Right cardiac atrium (tissue), 5 donors: ENCODE measurements around the gene C10orf71. TPM values are rescaled to one million over a fixed set of nuclear protein-coding genes. Genes with fewer than 3 reads are reported as not detected.
A peak's percentile ranks its signal among the peaks of the same experiment; 100 is the strongest.

Experiments
- ATAC-seq, 2 donors: fragments of 200-7000 bp; cut with Tn5 transposase; one replicate each; pipeline versions ENCODE4 v1.8.0 to v1.9.1; 2020; ENCODE audit warnings: moderate library complexity in 2 of 2, mild to moderate bottlenecking in 1 of 2
- DNase-seq, 3 donors: peaks; one replicate each; pipeline ENCODE4 v3.0.0-alpha.2; 2020
- H3K27ac ChIP-seq: one replicate; pipeline ENCODE4 v1.5.1; 2013; ENCODE audit warnings: mild to moderate bottlenecking, low read length, control low read depth, moderate library complexity
- H3K27me3 ChIP-seq: one replicate; pipeline ENCODE4 v1.6.1; 2013; ENCODE audit not compliant: control insufficient read depth, insufficient read depth
- H3K4me1 ChIP-seq: one replicate; pipeline ENCODE4 v1.6.1; 2013; ENCODE audit warnings: low read length; ENCODE audit not compliant: control insufficient read depth, insufficient read depth
- H3K4me3 ChIP-seq: one replicate; pipeline ENCODE4 v1.5.1; 2013; ENCODE audit warnings: low read length, control low read depth
- H3K9me3 ChIP-seq: one replicate; pipeline ENCODE4 v1.6.1; 2013; ENCODE audit warnings: low read length; ENCODE audit not compliant: control insufficient read depth
- WGBS: extraction: QIAGEN DNeasy Blood & Tissue Kit; methylation state at CpG from one replicate; pipeline ENCODE4 v1.1.7; 2013; 5-methylcytosine and 5-hydroxymethylcytosine counted together
- intact Hi-C, 4 donors: fragments of 100-400 bp; cut with DNase I; formaldehyde crosslinking; loops; one replicate each; pipeline versions ENCODE4 v1.11.0 to v1.14.0; 2022 to 2023
- polyA plus RNA-seq: library from polyadenylated mRNA; stranded (reverse); fragments of 200-250 nt; gene quantifications from one replicate; pipeline ENCODE4 v1.2.3, GENCODE V29; 2013
- total RNA-seq, 4 donors: library from RNA; stranded (reverse); fragmentation: NEBNext Ultra II Directional; extraction: Animal tissue kit (Norgen Biotek cat#: 25700); gene quantifications; one replicate each; pipeline ENCODE4 v1.2.1, GENCODE V29; 2021
- donor health status: healthy with polysubstance abuse.
- donor health status: DM: no; HTN: yes; CAD: no.
- donor health status: DM: no; HTN: no; CAD: no.
- donor health status: DM: no; HTN: yes; CAD: no; lungs with severe emphysema.
- donor health status: DM: yes; HTN: yes; CAD: no.

Gene C10orf71
- total and polyA plus RNA-seq, 5 donors, result 27.8 to 98.9 (median 72.2) TPM

GRCh38 chr10:49319206-49319605, 20.2 kb downstream of the C10orf71 start:
- H3K27ac ChIP-seq, result no peak overlapping the region
- H3K27me3 ChIP-seq, result no peaks in the 10 kb centered on the region
- intact Hi-C loops, result no loop called here
- DNase-seq (no peak), ATAC-seq (no peak)
- H3K9me3 ChIP-seq, result no peaks in the 10 kb centered on the region
- H3K4me3 ChIP-seq, result no peak overlapping the region
- 82% methylated on average over 1 of the region's 1 CpG for WGBS
- H3K4me1 ChIP-seq, result no peaks in the 10 kb centered on the region

GRCh38 chr10:49320191-49320590, 21.2 kb downstream of the C10orf71 start:
- Histone ChIP-seq H3K9me3 (no peaks in the 10 kb centered on the region), H3K27ac (no peak overlapping the region), H3K27me3 (no peaks in the 10 kb centered on the region), H3K4me1 (no peaks in the 10 kb centered on the region), H3K4me3 (no peak overlapping the region)
- WGBS, result 92% methylated on average over 2 of the region's 2 CpGs
- DNase-seq (no peak), ATAC-seq (no peak)
- intact Hi-C loops, result no loop called here

- H3K4me3 ChIP-seq, result no peak overlapping the region
- intact Hi-C loops, result no loop called here
- H3K27ac ChIP-seq, result no peak overlapping the region
- ATAC-seq (no peak), DNase-seq (no peak)
- H3K27me3 ChIP-seq, result no peaks in the 10 kb centered on the region
- 63% methylated on average over 3 of the region's 3 CpGs for WGBS
- H3K4me1 ChIP-seq, result no peaks in the 10 kb centered on the region
- no peaks in the 10 kb centered on the region for H3K9me3 ChIP-seq
Measured at GRCh38 chr10:49321021-49321420, 22.1 kb downstream of the C10orf71 start.

- 75% methylated on average over 26 of the region's 26 CpGs for WGBS
- no peak for ATAC-seq
- H3K9me3 ChIP-seq, result no peaks in the 10 kb centered on the region
- no peaks in the 10 kb centered on the region for H3K4me1 ChIP-seq
- DNase-seq, result no peak
- intact Hi-C loops, result no loop called here
- H3K27ac ChIP-seq, result peak overlapping the region; percentile 80
- H3K4me3 ChIP-seq, result no peak overlapping the region
- no peaks in the 10 kb centered on the region for H3K27me3 ChIP-seq
Measured at GRCh38 chr10:49322371-49323170, 23.6 kb downstream of the C10orf71 start.

- DNase-seq (peak in 2 of 3 donors; percentile 33 to 61), ATAC-seq (peak; percentile 70 to 76)
- Histone ChIP-seq H3K4me1 (no peaks in the 10 kb centered on the region), H3K4me3 (no peak overlapping the region), H3K9me3 (no peaks in the 10 kb centered on the region), H3K27me3 (no peaks in the 10 kb centered on the region), H3K27ac (peak overlapping the region; percentile 80)
- intact Hi-C loops, result no loop called here
- 43% methylated on average over 7 of the region's 7 CpGs for WGBS
Measured at GRCh38 chr10:49323171-49323895, 24.4 kb downstream of the C10orf71 start.

- H3K9me3 ChIP-seq, result no peaks in the 10 kb centered on the region
- no peaks in the 10 kb centered on the region for H3K27me3 ChIP-seq
- WGBS, result 88% methylated on average over 9 of the region's 9 CpGs
- H3K4me3 ChIP-seq, result no peak overlapping the region
- H3K4me1 ChIP-seq, result no peaks in the 10 kb centered on the region
- no peak for ATAC-seq
- intact Hi-C loops, result no loop called here
- DNase-seq, result no peak
- H3K27ac ChIP-seq, result no peak overlapping the region
Measured at GRCh38 chr10:49323896-49324270, 24.9 kb downstream of the C10orf71 start.

- WGBS, result 68% methylated on average over 4 of the region's 4 CpGs
- H3K9me3 ChIP-seq, result no peaks in the 10 kb centered on the region
- no peak overlapping the region for H3K4me3 ChIP-seq
- intact Hi-C loops, result no loop called here
- no peaks in the 10 kb centered on the region for H3K4me1 ChIP-seq
- DNase-seq, result no peak
- H3K27me3 ChIP-seq, result no peaks in the 10 kb centered on the region
- no peak for ATAC-seq
- H3K27ac ChIP-seq, result no peak overlapping the region
Measured at GRCh38 chr10:49324711-49325110, 25.7 kb downstream of the C10orf71 start.

- 83% methylated on average over 20 of the region's 20 CpGs for WGBS
Measured at GRCh38 chr10:49325131-49325915, 26.4 kb downstream of the C10orf71 start.

GRCh38 chr10:49325916-49326783, 27.2 kb downstream of the C10orf71 start:
- peak in 1 of 2 donors; percentile 7 for ATAC-seq

More at GRCh38 chr10:49325131-49325915, 26.4 kb downstream of the C10orf71 start:
- Histone ChIP-seq H3K9me3 (no peaks in the 10 kb centered on the region), H3K27me3 (no peaks in the 10 kb centered on the region), H3K4me3 (no peak overlapping the region), H3K4me1 (no peaks in the 10 kb centered on the region), H3K27ac (no peak overlapping the region)
- intact Hi-C loops, result no loop called here
- DNase-seq, result no peak
- no peak for ATAC-seq

GRCh38 chr10:49327036-49327813, 28.3 kb downstream of the C10orf71 start:
- Histone ChIP-seq H3K9me3 (no peaks in the 10 kb centered on the region), H3K27ac (no peak overlapping the region), H3K27me3 (no peaks in the 10 kb centered on the region), H3K4me3 (no peak overlapping the region), H3K4me1 (no peaks in the 10 kb centered on the region)
- DNase-seq, result no peak
- no peak for ATAC-seq
- intact Hi-C loops, result no loop called here
- WGBS, result 82% methylated on average over 8 of the region's 8 CpGs

More at GRCh38 chr10:49325916-49326783, 27.2 kb downstream of the C10orf71 start:
- Histone ChIP-seq H3K27me3 (no peaks in the 10 kb centered on the region), H3K9me3 (no peaks in the 10 kb centered on the region), H3K27ac (no peak overlapping the region), H3K4me1 (no peaks in the 10 kb centered on the region), H3K4me3 (no peak overlapping the region)
- intact Hi-C loops, result no loop called here
- DNase-seq, result no peak
- WGBS, result 92% methylated on average over 48 of the region's 48 CpGs
